ENCODE measurements around the gene KIF20B. TPM values are rescaled to one million over a fixed set of nuclear protein-coding genes. Genes with fewer than 3 reads are reported as not detected.

KIF20B gene
- total RNA-seq, 1 experiment from 2014 or later = 78.9 TPM

DNA sequence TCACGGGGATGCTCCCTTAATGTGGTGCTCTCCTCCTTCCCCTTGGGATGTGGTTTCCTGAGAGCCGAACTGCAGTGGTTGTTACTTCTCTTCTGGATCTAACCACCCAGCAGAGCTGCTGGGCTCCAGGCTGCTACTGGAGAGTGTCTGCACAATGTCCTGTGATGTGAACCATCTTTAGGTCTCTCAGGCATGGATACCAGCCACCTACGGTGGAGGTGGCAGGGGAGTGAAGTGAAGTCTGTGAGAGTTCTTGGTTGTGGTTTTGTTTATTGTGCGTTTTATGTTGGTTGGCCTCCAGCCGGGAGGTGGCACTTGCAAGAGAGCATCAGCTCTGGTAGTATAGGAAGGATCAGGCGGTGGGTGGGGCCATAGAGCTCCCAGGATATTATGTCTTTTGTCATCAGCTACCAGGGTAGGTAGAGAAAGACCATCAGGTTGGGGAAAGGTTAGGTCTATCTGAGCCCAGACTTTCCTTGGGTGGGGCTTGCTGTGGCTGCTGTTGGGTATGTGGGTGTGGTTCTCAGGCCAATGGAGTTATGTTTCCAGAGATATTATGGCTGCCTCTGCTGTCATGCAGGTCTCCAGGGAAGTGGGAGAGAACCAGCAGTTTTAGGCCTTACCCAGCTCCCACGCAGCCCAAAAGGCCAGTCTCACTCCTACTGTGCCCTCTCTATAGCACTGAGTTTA lies 87.9 kb downstream of the KIF20B start:
- ChIA-PET CTCF (interaction anchor here (0.6 kb wide), 1 partner anchor 82 kb away, joined by 5 read pairs; no protein-coding TSS in a partner anchor), POLR2A (ENCODE audit: low non-redundant PET) (no interaction called here)
- intact Hi-C loops (cut with micrococcal nuclease; ENCODE audit: unreplicated experiment) = no loop called here
- no TSS peak for BruUV-seq (replicated peaks)
- no peak overlapping the region for H3K27ac ChIP-seq (ENCODE audit: low read depth, low read length, poor library complexity, severe bottlenecking)
- H3K9me3 ChIP-seq (ENCODE audit: low read depth, low read length, poor library complexity, severe bottlenecking) = no peaks in the 10 kb centered on the region
- H3K27me3 ChIP-seq (replicated peaks; ENCODE audit: insufficient read depth, low read depth, low read length, poor library complexity) = no peaks in the 10 kb centered on the region
- no peak overlapping the region for H3K4me3 ChIP-seq (ENCODE audit: low read depth, low read length, poor library complexity, severe bottlenecking)
- H3K36me3 ChIP-seq (ENCODE audit: insufficient read depth, low read length, poor library complexity, severe bottlenecking) = no peaks in the 10 kb centered on the region
- TF ChIP-seq, protein P1, sequence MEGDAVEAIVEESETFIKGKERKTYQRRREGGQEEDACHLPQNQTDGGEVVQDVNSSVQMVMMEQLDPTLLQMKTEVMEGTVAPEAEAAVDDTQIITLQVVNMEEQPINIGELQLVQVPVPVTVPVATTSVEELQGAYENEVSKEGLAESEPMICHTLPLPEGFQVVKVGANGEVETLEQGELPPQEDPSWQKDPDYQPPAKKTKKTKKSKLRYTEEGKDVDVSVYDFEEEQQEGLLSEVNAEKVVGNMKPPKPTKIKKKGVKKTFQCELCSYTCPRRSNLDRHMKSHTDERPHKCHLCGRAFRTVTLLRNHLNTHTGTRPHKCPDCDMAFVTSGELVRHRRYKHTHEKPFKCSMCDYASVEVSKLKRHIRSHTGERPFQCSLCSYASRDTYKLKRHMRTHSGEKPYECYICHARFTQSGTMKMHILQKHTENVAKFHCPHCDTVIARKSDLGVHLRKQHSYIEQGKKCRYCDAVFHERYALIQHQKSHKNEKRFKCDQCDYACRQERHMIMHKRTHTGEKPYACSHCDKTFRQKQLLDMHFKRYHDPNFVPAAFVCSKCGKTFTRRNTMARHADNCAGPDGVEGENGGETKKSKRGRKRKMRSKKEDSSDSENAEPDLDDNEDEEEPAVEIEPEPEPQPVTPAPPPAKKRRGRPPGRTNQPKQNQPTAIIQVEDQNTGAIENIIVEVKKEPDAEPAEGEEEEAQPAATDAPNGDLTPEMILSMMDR (conservative IDR thresholded peaks at IDR 0.05; ENCODE audit: low read depth, low read length) = no peak
- no peak for TF ChIP-seq EZH2 (IDR thresholded peaks at IDR 0.05; ENCODE audit: borderline replicate concordance, low read depth, low read length, poor library complexity, severe bottlenecking)
- H3K4me1 ChIP-seq (ENCODE audit: insufficient read depth, low read length, poor library complexity, severe bottlenecking) = no peaks in the 10 kb centered on the region
- DNase-seq (ENCODE audit: low spot score) = no peak

DNA sequence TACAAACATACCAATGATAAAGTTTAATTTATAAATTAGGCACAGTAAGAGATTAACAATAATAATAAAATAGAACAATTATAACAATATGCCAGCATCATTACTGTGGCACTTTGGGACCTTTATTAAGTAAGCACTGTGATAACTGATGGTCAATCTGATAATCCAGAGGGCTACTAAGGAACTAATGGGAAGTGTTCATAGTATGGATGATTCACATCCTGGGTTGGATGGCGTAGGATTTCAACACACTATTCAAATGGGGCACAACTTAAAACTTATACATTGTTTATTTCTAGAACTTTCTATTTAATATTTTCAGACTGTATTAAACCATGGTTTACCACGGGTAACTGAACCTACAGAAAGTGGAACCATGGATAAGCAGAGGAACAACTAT lies 90.8 kb downstream of the KIF20B start:
- TF ChIP-seq, protein P1 (conservative IDR thresholded peaks at IDR 0.05; ENCODE audit: low read depth, low read length) = no peak
- TF ChIP-seq EZH2 (IDR thresholded peaks at IDR 0.05; ENCODE audit: borderline replicate concordance, low read depth, low read length, poor library complexity, severe bottlenecking) = no peak
- no peak overlapping the region for H3K27ac ChIP-seq (ENCODE audit: low read depth, low read length, poor library complexity, severe bottlenecking)
- ChIA-PET CTCF (no interaction called here), POLR2A (ENCODE audit: low non-redundant PET) (no interaction called here)
- BruUV-seq (replicated peaks) = no TSS peak
- no peaks in the 10 kb centered on the region for H3K27me3 ChIP-seq (replicated peaks; ENCODE audit: insufficient read depth, low read depth, low read length, poor library complexity)
- no peak for DNase-seq (ENCODE audit: low spot score)
- H3K4me3 ChIP-seq (ENCODE audit: low read depth, low read length, poor library complexity, severe bottlenecking) = no peak overlapping the region
- H3K36me3 ChIP-seq (ENCODE audit: insufficient read depth, low read length, poor library complexity, severe bottlenecking) = no peaks in the 10 kb centered on the region
- intact Hi-C loops (cut with micrococcal nuclease; ENCODE audit: unreplicated experiment) = loop anchor here (2.0 to 5.0 kb wide), 3 partner anchors 805 to 1079 kb away; partner anchors contain the start of gene RPP30
- no peaks in the 10 kb centered on the region for H3K9me3 ChIP-seq (ENCODE audit: low read depth, low read length, poor library complexity, severe bottlenecking)
- no peaks in the 10 kb centered on the region for H3K4me1 ChIP-seq (ENCODE audit: insufficient read depth, low read length, poor library complexity, severe bottlenecking)

DNA sequence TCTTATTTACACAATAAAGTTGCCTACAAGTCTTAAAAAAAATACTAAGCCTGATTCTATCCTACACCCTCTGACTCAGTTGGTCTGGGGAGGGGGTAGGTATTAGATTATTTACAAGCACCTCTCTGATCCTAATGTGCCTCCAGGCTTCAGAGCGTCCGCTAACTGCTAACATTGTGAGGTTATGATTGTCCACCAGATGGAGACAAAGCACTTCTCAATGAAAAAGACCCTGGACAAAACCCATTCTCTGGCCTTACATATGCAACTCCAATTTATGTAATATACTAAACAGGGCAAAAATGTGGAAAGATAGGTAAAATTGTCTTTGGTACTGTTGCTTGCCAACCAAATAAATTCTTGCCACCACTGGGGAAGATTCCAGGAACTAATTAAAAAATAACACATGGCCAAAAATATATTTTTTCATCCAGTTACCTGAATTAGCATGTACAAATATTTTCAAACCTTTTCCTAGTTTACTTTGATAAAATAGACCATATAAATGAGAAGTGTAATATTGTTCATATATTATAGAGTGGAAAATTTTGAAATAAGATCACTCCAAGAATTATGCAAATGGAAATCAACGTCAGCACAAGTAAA lies 92.4 kb downstream of the KIF20B start:
- Histone ChIP-seq H3K27me3 (replicated peaks; ENCODE audit: insufficient read depth, low read depth, low read length, poor library complexity) (peaks cover 1% of the 10 kb centered on the region), H3K36me3 (ENCODE audit: insufficient read depth, low read length, poor library complexity, severe bottlenecking) (no peaks in the 10 kb centered on the region), H3K4me1 (ENCODE audit: insufficient read depth, low read length, poor library complexity, severe bottlenecking) (no peaks in the 10 kb centered on the region), H3K4me3 (ENCODE audit: low read depth, low read length, poor library complexity, severe bottlenecking) (no peak overlapping the region), H3K9me3 (ENCODE audit: low read depth, low read length, poor library complexity, severe bottlenecking) (no peaks in the 10 kb centered on the region), H3K27ac (ENCODE audit: low read depth, low read length, poor library complexity, severe bottlenecking) (no peak overlapping the region)
- intact Hi-C loops (cut with micrococcal nuclease; ENCODE audit: unreplicated experiment) = loop anchor here (1.0 to 5.0 kb wide), 4 partner anchors 367 to 1077 kb away; partner anchors contain the start of gene RPP30
- BruUV-seq (replicated peaks) = no TSS peak
- ChIA-PET CTCF (interaction anchor here (0.6 kb wide), 1 partner anchor 75 kb away, joined by 3 read pairs; no protein-coding TSS in a partner anchor), POLR2A (ENCODE audit: low non-redundant PET) (no interaction called here)
- no peak for TF ChIP-seq EZH2 (IDR thresholded peaks at IDR 0.05; ENCODE audit: borderline replicate concordance, low read depth, low read length, poor library complexity, severe bottlenecking)
- TF ChIP-seq, protein P1 (conservative IDR thresholded peaks at IDR 0.05; ENCODE audit: low read depth, low read length) = peak; percentile 85
- peak; percentile 78 for DNase-seq (ENCODE audit: low spot score)

All from A673 (cell line).